BE2C (cell line): Measurements from ENCODE around the gene SLC6A8.
"Not testable (repeated sequence)": the region's sequence is repeated elsewhere in the genome, so short reads cannot be mapped to it uniquely, and the experiment has no call there.

Source experiments
- DNase-seq: peaks from one replicate; pipeline ENCODE4 v3.0.0-alpha.2; 2020
- H3K27me3 ChIP-seq: fragments of 250-450 bp; sonication (Bioruptor Pico); 2 replicates; pipeline ENCODE4 v1.5.1; 2020; ENCODE audit warnings: mild to moderate bottlenecking
- H3K36me3 ChIP-seq: fragments of 250-450 bp; sonication (Bioruptor Pico); 2 replicates; pipeline ENCODE4 v1.5.1; 2020; ENCODE audit warnings: mild to moderate bottlenecking
- H3K4me1 ChIP-seq: fragments of 250-450 bp; sonication (Bioruptor Pico); 2 replicates; pipeline ENCODE4 v1.5.1; 2020
- H3K4me3 ChIP-seq: 2 replicates; pipeline ENCODE4 v1.5.1; 2011; ENCODE audit warnings: low read depth, low read length
- H3K9me3 ChIP-seq: fragments of 250-450 bp; sonication (Bioruptor Pico); 2 replicates; pipeline ENCODE4 v1.5.1; 2020
- TF ChIP-seq, protein P1 (sequence below): IDR thresholded peaks from 2 replicates; pipeline ENCODE4 v1.5.1; 2012; ENCODE audit warnings: mild to moderate bottlenecking, low read depth, low read length

SLC6A8 gene

DNA sequence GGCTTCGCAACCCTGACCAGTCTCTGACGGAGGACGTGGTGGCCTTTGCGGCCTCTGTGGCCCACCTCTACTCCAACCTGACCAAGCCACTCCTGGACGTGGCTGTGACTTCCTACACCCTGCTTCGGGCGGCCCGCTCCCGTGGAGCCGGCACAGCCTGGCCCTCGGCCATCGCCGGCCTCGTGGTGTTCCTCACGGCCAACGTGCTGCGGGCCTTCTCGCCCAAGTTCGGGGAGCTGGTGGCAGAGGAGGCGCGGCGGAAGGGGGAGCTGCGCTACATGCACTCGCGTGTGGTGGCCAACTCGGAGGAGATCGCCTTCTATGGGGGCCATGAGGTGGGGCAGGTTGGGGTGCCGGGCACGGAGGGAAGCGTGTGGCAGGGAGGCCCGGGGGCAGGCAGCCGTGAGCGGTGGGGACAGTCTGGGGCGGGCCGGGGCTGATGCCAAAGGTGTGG lies 38.1 kb downstream of the SLC6A8 start:
- no peaks in the 10 kb centered on the region for H3K27me3 ChIP-seq
- H3K4me1 ChIP-seq, result peaks cover 19% of the 10 kb centered on the region
- no peaks in the 10 kb centered on the region; the same call in 1 of the 2 replicates for H3K9me3 ChIP-seq
- peaks cover 7% of the 10 kb centered on the region for H3K36me3 ChIP-seq
- no peak overlapping the region for H3K4me3 ChIP-seq
- DNase-seq, result no peak
- TF ChIP-seq, protein P1, sequence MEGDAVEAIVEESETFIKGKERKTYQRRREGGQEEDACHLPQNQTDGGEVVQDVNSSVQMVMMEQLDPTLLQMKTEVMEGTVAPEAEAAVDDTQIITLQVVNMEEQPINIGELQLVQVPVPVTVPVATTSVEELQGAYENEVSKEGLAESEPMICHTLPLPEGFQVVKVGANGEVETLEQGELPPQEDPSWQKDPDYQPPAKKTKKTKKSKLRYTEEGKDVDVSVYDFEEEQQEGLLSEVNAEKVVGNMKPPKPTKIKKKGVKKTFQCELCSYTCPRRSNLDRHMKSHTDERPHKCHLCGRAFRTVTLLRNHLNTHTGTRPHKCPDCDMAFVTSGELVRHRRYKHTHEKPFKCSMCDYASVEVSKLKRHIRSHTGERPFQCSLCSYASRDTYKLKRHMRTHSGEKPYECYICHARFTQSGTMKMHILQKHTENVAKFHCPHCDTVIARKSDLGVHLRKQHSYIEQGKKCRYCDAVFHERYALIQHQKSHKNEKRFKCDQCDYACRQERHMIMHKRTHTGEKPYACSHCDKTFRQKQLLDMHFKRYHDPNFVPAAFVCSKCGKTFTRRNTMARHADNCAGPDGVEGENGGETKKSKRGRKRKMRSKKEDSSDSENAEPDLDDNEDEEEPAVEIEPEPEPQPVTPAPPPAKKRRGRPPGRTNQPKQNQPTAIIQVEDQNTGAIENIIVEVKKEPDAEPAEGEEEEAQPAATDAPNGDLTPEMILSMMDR, result no peak

DNA sequence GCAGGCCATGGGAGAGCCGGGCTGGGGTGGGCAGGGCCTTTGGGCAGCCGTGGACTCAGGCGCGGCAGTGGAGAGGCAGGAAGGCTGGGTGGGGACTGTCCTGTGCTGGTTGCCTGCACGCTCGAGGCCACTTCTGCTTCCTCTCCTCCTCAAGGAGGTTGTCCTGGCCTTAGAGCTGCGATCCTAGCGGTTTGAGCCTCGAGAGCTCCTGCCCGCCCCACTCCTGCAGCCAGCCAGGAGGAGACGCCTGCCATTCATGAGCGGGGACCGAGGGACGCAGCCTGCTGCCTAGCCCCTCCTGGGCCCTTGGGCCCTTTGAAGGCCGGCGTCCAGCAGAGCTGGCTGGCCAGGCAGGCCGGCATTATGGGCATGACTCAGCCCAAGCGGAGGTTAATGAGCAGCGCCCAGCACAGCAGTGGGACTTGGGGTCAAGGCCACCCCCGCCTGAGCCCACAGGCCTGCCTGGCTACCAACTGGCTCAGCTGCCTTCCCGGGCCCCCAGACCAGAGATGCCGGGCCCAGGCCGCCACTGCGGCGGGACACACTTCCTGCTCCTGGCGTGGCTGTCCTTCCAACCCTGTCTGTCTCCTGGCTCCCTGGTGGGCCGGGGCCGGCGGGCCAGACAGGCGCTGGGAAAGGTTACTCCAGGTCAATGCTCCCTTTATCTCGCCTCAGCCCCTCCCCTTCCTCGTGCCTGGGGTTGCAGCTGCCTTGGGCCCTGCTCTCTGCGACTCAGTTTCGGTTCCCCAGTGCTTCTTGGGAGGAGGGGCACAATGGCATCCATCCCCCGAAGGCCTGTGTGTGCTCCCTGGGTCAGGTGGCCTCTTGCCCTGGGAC lies 38.8 kb downstream of the SLC6A8 start:
- peak; percentile 85 for DNase-seq
- Histone ChIP-seq H3K9me3 (no peaks in the 10 kb centered on the region; the same call in 1 of the 2 replicates), H3K4me1 (peaks cover 19% of the 10 kb centered on the region), H3K27me3 (no peaks in the 10 kb centered on the region), H3K36me3 (peaks cover 5% of the 10 kb centered on the region), H3K4me3 (peak overlapping the region; percentile 31)
- TF ChIP-seq, protein P1, result no peak

DNA sequence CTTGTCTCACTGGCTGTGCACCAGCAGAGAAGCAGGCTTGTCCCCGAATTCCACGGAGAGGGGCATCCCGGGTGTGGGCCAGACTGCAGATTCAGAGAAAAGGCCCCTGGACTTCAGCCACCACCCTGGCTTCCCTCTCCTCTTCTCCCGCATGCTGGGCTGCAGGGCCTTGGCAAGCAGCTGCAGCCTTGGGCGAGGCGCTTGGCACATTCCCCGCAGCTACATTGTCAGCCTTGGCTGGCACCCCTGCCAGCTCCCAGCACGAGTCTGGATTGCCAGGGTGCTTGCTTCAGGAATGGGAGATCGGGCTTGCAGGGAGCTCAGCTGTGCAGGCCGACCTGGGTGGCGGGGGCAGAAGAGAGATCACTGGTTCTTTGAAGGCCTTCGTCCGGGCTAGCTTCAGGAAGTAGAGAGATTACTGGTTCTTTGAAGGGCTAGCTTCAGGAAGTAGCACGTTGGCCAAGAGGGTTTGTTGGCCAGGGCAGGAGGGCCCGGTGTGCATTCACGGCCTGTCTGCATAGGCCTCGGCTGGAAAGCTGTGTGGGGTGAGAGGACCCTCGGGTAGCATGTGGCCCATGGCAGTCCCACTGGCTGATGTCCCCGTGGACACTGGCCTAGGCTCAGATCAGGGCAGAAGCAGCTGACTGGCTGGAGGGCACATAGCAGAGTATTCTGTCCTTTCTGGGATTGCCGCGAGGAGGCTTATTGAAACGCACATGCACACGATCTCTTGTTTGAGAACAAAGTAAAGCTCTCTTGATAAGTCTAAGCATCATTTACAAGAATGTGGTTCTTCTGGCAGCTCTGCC lies 39.6 kb downstream of the SLC6A8 start:
- no peaks in the 10 kb centered on the region; the same call in 1 of the 2 replicates for H3K9me3 ChIP-seq
- TF ChIP-seq, protein P1, result no peak
- no peaks in the 10 kb centered on the region for H3K36me3 ChIP-seq
- H3K27me3 ChIP-seq, result no peaks in the 10 kb centered on the region
- DNase-seq, result no peak
- peak overlapping the region; percentile 31 for H3K4me3 ChIP-seq
- H3K4me1 ChIP-seq, result peaks cover 19% of the 10 kb centered on the region

DNA sequence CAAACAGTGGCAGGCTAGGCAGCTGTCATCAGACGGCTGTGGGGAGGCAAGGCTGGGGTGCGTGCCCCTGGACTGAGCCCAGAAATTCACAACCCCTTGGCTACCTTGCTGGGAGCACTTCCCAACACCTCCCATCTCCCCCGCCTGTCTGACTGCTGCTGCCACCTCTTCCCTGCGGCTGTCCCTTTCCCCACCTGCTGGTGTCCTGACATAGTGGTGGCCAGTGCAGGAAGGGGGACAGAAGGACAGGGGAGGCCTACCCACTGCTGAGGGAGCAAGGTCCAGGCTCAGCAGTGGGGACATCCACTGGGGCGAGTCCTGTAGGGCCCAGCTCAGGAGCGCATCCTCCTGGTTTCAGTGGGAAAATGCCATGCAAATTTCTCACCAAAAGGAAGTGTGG lies 40.4 kb downstream of the SLC6A8 start:
- H3K4me1 ChIP-seq, result peaks cover 19% of the 10 kb centered on the region
- no peak overlapping the region for H3K4me3 ChIP-seq
- H3K9me3 ChIP-seq, result no peaks in the 10 kb centered on the region; the same call in 1 of the 2 replicates
- DNase-seq, result no peak
- TF ChIP-seq, protein P1, result 0 out of 2 replicates have a peak, but pooled peaks have one; percentile 2
- H3K36me3 ChIP-seq, result no peaks in the 10 kb centered on the region
- no peaks in the 10 kb centered on the region for H3K27me3 ChIP-seq

DNA sequence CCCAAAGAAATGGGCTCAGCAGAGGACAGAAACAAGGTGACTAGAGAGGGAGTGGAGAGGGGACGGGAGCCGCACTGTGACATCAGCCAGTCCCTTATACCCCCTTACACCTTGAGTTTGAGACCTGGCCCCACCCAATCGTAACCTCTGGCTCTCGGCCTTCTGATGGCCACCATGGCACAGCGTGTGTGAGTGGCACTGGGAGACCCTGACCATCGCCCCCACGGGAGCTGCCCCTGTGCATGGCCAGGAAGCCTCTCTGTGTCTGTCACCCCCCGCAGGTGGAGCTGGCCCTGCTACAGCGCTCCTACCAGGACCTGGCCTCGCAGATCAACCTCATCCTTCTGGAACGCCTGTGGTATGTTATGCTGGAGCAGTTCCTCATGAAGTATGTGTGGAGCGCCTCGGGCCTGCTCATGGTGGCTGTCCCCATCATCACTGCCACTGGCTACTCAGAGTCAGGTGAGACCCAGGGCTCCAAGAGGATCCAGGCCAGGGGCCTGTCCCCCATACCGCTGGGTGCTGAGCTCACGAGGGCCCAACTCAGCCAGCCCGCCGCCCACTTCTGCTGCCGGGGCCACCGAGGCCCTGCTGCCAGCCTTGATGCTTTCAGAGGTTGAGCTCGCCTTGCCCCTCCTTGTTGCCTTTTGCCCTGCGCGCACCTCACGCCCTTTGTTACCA lies 41.4 kb downstream of the SLC6A8 start:
- Histone ChIP-seq H3K4me3 (no peak overlapping the region), H3K36me3 (no peaks in the 10 kb centered on the region), H3K4me1 (peaks cover 19% of the 10 kb centered on the region), H3K27me3 (no peaks in the 10 kb centered on the region), H3K9me3 (no peaks in the 10 kb centered on the region)
- DNase-seq, result no peak
- TF ChIP-seq, protein P1, result no peak

DNA sequence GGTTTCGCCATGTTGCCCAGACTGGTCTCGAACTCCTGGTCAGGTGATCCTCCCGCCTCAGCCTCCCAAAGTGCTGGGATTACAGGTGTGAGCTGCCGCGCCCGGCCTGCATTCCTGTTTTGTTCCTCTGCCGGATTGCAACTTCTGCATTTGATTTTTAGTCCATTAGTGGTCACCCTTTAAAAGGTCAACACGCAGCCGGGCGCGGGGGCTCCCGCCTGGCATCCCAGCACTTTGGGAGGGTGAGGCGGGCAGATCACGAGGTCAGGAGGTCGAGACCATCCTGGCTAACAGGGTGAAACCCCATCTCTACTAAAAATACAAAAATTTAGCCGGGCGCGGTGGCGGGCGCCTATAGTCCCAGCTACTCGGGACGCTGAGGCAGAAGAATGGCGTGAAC lies 42.4 kb downstream of the SLC6A8 start:
- H3K4me3 ChIP-seq, DNase-seq, H3K9me3 ChIP-seq, H3K27me3 ChIP-seq, H3K36me3 ChIP-seq: not testable (repeated sequence)
- peaks cover 17% of the 10 kb centered on the region for H3K4me1 ChIP-seq
